HepG2 (cell line): ENCODE measurements around the gene ZNF644. TPM values are rescaled to one million over a fixed set of nuclear protein-coding genes. Genes with fewer than 3 reads are reported as not detected.

Experiments
- DPF2 ChIP-seq: sonication (generic); formaldehyde crosslinking; IDR thresholded peaks from 2 replicates; pipeline ENCODE4 v1.4.0; 2020; ENCODE audit warnings: mild to moderate bottlenecking, low read depth, missing genetic modification reagents, borderline replicate concordance
- JDP2 ChIP-seq: sonication (generic); formaldehyde crosslinking; IDR thresholded peaks from 2 replicates; pipeline ENCODE4 v1.8.1; 2022; ENCODE audit warnings: missing genetic modification reagents, borderline replicate concordance
- NR2F6 ChIP-seq, 2 experiments: IDR thresholded peaks; 2 replicates each; pipeline ENCODE4 v1.6.1; 2016; ENCODE audit warnings: antibody characterized with exemption in 1 of 2, mild to moderate bottlenecking in 1 of 2
- PAXIP1 ChIP-seq: sonication (generic); formaldehyde crosslinking; conservative IDR thresholded peaks from 2 replicates; pipeline ENCODE4 v1.4.0; 2020; ENCODE audit warnings: mild to moderate bottlenecking, missing genetic modification reagents, moderate library complexity
- REPIN1 ChIP-seq: sonication (generic); formaldehyde crosslinking; IDR thresholded peaks from 2 replicates; pipeline ENCODE4 v1.8.0; 2022; ENCODE audit warnings: missing genetic modification reagents, low read depth, mild to moderate bottlenecking, borderline replicate concordance
- SIN3B ChIP-seq: fragments of 150-350 bp; IDR thresholded peaks from 2 replicates; pipeline ENCODE4 v1.6.1; 2014; ENCODE audit warnings: low read length
- TFDP2 ChIP-seq: sonication (generic); formaldehyde crosslinking; IDR thresholded peaks from 2 replicates; pipeline ENCODE4 v1.4.0; 2020; ENCODE audit warnings: missing genetic modification reagents
- TOPORS ChIP-seq: sonication (generic); formaldehyde crosslinking; IDR thresholded peaks from 2 replicates; pipeline ENCODE4 v1.8.0; 2023; ENCODE audit warnings: mild to moderate bottlenecking, missing genetic modification reagents
- ZFX ChIP-seq: sonication (generic); formaldehyde crosslinking; IDR thresholded peaks from 2 replicates; pipeline ENCODE4 v1.4.0; 2020; ENCODE audit warnings: mild to moderate bottlenecking, low read depth, missing genetic modification reagents, moderate library complexity
- ZNF331 ChIP-seq: sonication (generic); formaldehyde crosslinking; IDR thresholded peaks from 2 replicates; pipeline ENCODE4 v1.4.0; 2020; ENCODE audit warnings: missing genetic modification reagents
- ZNF543 ChIP-seq: sonication (generic); formaldehyde crosslinking; IDR thresholded peaks from 2 replicates; pipeline ENCODE4 v1.4.0; 2020; ENCODE audit warnings: mild to moderate bottlenecking, missing genetic modification reagents
- ZNF781 ChIP-seq: sonication (generic); formaldehyde crosslinking; IDR thresholded peaks from 2 replicates; pipeline ENCODE4 v1.5.1; 2020; ENCODE audit warnings: borderline replicate concordance, mild to moderate bottlenecking, missing genetic modification reagents; ENCODE audit errors: not compliant biosample characterization
- ZNF891 ChIP-seq: sonication (generic); formaldehyde crosslinking; IDR thresholded peaks from 2 replicates; pipeline ENCODE4 v1.5.0; 2020; ENCODE audit warnings: mild to moderate bottlenecking, missing genetic modification reagents
- ZSCAN9 ChIP-seq: IDR thresholded peaks from 2 replicates; pipeline ENCODE4 v1.6.1; 2016; ENCODE audit warnings: borderline replicate concordance
- polyA plus RNA-seq, 8 experiments: library from polyadenylated mRNA; depleted of rRNA in 3 of 8; stranded (reverse) in 7 of 8; unstranded in 1 of 8; fragments of >200 nt; fragmentation: Illumina TruSeq in 4 of 8; extraction: Trizol in 4 of 8; gene quantifications; 2 replicates each; pipeline versions ENCODE4 v1.2.1 to v1.2.3, GENCODE V29; 2011 to 2016; ENCODE audit warnings: low read depth in 4 of 8, missing spikeins in 1 of 8, mixed read lengths in 1 of 8; ENCODE audit not compliant: insufficient read depth in 1 of 8
- total RNA-seq, 5 experiments: library from RNA; depleted of rRNA; stranded (reverse); fragments of >200 nt; fragmentation: Illumina TruSeq; extraction: Trizol; gene quantifications; 2 replicates each; pipeline ENCODE4 v1.2.3, GENCODE V29; 2016; ENCODE audit warnings: low read depth in 1 of 5
- TF ChIP-seq, protein P1 (sequence below): sonication (generic); formaldehyde crosslinking; IDR thresholded peaks from 2 replicates; pipeline ENCODE4 v1.8.1; 2023; ENCODE audit warnings: missing genetic modification reagents, mild to moderate bottlenecking, borderline replicate concordance
- TF ChIP-seq, protein P2 (sequence below): IDR thresholded peaks from 2 replicates; pipeline ENCODE4 v1.6.1; 2018; ENCODE audit warnings: missing genetic modification reagents, mild to moderate bottlenecking, missing compliant biosample characterization
- TF ChIP-seq, protein P3 (sequence below): sonication (generic); formaldehyde crosslinking; IDR thresholded peaks from 2 replicates; pipeline ENCODE4 v1.8.1; 2023; ENCODE audit warnings: mild to moderate bottlenecking, moderate library complexity, missing genetic modification reagents
- TF ChIP-seq, protein P4 (sequence below): sonication (generic); formaldehyde crosslinking; IDR thresholded peaks from 2 replicates; pipeline ENCODE4 v1.4.0; 2020; ENCODE audit warnings: missing genetic modification reagents, borderline replicate concordance
- TF ChIP-seq, protein P5 (sequence below): sonication (generic); formaldehyde crosslinking; IDR thresholded peaks from 2 replicates; pipeline ENCODE4 v1.8.0; 2022; ENCODE audit warnings: mild to moderate bottlenecking, missing genetic modification reagents, moderate library complexity

Gene ZNF644
- total and polyA plus RNA-seq, 2 of the 13 experiments (the other 11 are each of a cell fraction or from before 2014, with no cell fraction given), result 17.7 to 51.7 TPM

DNA sequence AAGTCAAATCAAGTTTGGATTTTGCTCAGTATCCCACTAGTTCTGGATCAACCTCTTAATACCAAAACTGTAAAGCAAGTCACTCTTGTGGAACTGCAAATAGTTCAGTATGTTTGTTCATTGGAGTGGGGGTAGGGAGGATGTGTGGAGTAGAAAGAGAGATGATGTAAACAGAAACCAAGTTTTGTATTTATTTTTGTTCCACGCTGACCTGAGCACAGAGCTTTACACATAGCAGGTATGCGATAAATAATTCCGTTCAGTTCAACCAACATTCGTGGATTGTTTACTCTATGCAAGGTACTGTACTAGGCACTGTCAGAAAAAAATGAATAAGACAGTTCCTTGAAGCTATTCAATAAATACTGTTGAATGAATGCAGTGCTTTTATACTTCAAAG, 4.5 kb upstream of the ZNF644 start (continued):
- TF ChIP-seq ZFX (CRISPR knock-in tag) (no peak), PAXIP1 (CRISPR knock-in tag) (peak; percentile 71), REPIN1 (CRISPR knock-in tag) (peak; percentile 71; the same call in 1 of the 2 replicates), DPF2 (no peak), TFDP2 (CRISPR knock-in tag) (no peak), ZSCAN9 (CRISPR knock-in tag) (no peak), ZNF891 (no peak), ZNF331 (CRISPR knock-in tag) (no peak), SIN3B (no peak), ZNF781 (CRISPR knock-in tag) (no peak), JDP2 (CRISPR knock-in tag) (no peak), NR2F6 (IDR thresholded peaks at IDR 0.05) (no peak), NR2F6 (CRISPR knock-in tag; IDR thresholded peaks at IDR 0.05) (no peak), TOPORS (no peak), ZNF543 (no peak)
- TF ChIP-seq, protein P1, sequence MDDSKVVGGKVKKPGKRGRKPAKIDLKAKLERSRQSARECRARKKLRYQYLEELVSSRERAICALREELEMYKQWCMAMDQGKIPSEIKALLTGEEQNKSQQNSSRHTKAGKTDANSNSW (CRISPR knock-in tag), result no peak
- TF ChIP-seq, protein P2, sequence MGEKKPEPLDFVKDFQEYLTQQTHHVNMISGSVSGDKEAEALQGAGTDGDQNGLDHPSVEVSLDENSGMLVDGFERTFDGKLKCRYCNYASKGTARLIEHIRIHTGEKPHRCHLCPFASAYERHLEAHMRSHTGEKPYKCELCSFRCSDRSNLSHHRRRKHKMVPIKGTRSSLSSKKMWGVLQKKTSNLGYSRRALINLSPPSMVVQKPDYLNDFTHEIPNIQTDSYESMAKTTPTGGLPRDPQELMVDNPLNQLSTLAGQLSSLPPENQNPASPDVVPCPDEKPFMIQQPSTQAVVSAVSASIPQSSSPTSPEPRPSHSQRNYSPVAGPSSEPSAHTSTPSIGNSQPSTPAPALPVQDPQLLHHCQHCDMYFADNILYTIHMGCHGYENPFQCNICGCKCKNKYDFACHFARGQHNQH (CRISPR knock-in tag), result 0 out of 2 replicates have a peak, but pooled peaks have one; percentile 25
- TF ChIP-seq, protein P3, sequence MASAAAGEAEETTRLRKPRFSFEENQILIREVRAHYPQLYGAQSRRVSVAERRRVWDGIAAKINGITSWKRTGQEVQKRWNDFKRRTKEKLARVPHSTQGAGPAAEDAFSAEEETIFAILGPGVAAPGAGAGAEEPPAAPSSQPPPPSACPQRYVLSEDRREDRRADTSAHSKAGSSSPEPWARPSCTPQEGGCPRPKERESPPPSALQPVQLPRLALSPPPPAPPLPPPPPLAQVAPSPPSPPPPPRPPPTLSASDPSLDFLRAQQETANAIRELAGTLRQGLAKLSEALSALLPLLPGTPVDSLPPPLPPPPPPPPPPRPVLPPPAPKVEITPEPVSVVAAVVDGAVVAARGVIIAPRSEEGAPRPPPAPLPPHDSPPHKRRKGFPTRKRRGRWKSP, result no peak
- TF ChIP-seq, protein P4, sequence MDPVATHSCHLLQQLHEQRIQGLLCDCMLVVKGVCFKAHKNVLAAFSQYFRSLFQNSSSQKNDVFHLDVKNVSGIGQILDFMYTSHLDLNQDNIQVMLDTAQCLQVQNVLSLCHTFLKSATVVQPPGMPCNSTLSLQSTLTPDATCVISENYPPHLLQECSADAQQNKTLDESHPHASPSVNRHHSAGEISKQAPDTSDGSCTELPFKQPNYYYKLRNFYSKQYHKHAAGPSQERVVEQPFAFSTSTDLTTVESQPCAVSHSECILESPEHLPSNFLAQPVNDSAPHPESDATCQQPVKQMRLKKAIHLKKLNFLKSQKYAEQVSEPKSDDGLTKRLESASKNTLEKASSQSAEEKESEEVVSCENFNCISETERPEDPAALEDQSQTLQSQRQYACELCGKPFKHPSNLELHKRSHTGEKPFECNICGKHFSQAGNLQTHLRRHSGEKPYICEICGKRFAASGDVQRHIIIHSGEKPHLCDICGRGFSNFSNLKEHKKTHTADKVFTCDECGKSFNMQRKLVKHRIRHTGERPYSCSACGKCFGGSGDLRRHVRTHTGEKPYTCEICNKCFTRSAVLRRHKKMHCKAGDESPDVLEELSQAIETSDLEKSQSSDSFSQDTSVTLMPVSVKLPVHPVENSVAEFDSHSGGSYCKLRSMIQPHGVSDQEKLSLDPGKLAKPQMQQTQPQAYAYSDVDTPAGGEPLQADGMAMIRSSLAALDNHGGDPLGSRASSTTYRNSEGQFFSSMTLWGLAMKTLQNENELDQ (CRISPR knock-in tag), result no peak
- TF ChIP-seq, protein P5, sequence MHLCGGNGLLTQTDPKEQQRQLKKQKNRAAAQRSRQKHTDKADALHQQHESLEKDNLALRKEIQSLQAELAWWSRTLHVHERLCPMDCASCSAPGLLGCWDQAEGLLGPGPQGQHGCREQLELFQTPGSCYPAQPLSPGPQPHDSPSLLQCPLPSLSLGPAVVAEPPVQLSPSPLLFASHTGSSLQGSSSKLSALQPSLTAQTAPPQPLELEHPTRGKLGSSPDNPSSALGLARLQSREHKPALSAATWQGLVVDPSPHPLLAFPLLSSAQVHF (CRISPR knock-in tag), result no peak
